HG03575 (cell line): ENCODE results near the gene MEX3C.

Source experiments
- ATAC-seq: cut with Tn5 transposase; IDR thresholded peaks from one replicate; pipeline ENCODE4 v1.9.1; 2021; ENCODE audit not compliant: unreplicated experiment, insufficient number of reproducible peaks, low FRiP score; ENCODE audit errors: extremely low read depth

Gene MEX3C

DNA sequence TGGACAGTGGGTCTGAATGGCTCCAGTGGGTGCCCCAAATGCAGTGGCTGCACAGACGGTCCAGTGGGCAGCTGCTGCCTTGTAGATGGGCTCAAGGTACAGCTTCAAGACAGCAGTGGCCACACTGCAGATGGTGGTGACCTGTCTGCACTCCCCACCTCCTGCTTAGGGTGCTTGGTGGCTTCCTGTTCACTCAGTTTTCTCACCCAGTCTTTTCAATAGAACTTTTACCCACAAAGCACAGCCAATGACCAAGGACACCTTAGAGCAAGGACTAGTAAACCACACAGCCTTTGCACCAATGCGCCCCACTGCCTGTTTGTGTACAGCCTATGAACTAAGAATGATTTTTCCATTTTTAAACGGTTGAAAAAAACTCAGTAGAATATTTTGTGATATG lies 34.9 kb downstream of the MEX3C start:
- no peak for ATAC-seq

GRCh38 chr18:51160646-51161045 lies 36.8 kb downstream of the MEX3C start:
- no peak for ATAC-seq

- ATAC-seq = no peak
Measured at GRCh38 chr18:51157215-51157614, 40.3 kb downstream of the MEX3C start.

DNA sequence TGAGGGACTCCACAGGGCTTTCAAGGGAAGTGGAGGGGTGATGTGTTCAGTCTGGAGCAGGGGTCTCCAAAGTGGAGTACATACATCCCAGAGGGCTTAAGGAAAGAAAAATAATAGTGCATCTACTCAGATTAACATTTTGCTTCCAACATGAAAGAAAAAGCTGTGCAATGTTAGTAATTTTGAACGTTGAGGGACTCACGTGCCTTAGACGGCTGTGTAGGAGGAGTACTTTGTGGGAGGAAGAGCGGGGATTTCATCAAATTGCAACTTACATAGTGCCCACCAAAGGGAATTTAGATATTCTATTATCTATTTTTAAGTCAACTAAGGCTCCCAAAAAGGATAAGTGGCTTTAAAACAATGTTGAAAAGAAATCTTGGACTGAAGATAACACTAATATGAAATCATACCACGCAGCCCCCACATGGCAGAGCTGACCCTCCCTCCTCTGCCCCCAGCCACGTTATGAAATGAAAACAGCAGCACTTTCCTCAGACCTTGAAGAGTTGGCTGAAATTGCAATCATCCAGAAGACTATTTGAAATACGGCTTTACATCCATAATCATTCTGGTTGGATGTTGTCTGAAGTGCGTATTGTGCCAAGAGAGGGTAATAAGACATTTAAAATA lies 42.9 kb downstream of the MEX3C start:
- ATAC-seq = no peak

DNA sequence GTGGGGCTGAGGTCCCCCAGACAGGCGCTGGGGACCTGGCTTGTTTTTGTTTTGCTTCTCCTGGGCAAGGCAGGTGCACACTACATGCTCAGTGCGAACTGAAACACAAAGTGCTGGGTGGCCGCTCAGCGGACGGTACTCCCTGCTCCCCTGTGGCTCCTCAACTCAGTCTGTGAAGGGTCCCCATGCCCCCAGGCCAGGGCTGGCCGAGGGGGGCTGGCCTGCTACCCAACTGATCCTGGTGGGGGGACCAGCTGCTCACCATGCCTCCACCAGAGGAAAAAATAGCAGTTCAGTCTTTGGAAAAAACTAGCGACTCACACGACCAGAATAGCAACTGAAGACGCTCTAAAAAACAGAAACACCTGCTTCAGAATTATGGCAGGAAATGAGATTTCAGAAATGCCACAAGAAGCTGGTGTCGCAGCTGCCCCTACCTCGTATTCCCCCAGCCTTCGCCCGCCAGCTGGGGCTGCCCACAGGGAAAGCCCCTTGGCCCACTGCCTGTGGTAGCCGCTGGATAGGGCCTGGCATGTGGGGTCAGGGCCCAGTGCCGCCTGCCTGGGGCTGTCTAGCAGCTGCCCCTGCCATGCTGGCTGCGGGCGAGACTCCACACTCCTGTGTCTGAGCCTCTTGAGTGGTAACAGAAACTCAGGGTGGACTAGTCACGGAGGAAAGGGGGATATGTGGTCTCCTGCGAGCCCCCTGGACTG lies 43.7 kb downstream of the MEX3C start:
- peak; percentile 42 for ATAC-seq

DNA sequence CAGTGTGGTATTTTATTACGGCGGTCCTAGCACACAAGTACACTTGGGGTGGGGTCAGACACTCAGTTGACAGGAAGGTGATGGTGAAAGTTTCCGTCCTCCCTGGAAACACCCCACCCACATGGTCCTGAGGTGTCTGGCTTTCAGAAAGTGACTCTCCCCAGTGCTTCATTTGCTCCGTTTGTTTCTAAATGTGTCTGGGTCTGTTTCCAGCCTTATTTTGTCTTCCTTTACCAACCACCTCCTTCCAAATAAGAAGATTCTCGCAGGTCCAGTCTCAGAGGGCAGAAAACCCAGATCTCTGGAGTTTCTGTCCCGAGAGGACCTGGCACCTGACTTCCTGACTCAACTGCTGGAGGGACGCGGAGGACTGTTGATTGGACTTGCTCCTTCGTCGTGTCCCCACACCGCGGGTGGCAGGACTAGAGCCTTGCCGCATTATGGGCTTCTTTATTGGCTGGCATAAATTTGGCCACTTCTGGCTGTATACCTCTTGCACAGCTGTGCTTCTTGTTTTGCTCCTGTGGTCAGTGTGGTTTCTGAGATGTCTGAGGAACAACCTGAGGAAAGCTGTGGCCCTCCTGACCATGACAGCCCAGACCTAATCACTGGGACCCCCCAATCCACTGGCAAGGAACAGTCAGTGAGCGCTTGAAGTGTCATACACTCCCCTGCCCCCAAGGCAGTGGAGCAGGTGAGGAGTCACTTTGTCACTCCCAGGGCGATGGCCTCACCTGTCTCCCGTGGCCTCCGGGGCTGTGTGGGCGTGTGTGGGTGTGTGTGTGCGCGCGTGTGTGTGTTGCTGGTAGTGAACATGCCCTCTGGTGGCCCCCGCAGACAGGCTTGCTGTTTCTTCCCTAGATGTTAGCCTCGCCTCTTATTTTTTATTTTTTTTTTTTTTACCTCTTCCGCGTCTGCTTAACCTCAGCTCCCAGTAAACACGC lies 45.6 kb downstream of the MEX3C start:
- no peak for ATAC-seq

GRCh38 chr18:51151185-51151567 lies 46.3 kb downstream of the MEX3C start:
- no peak for ATAC-seq

- no peak for ATAC-seq
Measured at GRCh38 chr18:51150113-51150700, 47.3 kb downstream of the MEX3C start.

DNA sequence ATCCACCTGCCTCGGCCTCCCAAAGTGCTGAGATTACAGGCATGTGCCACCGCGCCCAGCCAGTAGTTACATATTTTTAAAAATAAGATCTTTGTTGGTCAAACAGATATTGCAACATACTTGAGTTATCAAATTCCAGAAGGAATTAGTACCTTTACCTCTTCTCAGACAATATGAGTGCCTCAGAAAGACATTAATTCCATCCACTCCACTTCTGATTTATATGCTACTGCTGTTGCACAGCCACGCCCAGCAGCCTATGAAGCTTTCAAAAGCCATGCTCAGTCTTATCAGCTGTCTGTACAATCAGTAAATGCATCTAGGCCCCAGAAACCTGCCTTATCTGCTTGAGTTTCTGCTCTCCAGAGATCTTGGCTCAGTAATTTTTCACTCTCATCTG lies 47.8 kb downstream of the MEX3C start:
- no peak for ATAC-seq

DNA sequence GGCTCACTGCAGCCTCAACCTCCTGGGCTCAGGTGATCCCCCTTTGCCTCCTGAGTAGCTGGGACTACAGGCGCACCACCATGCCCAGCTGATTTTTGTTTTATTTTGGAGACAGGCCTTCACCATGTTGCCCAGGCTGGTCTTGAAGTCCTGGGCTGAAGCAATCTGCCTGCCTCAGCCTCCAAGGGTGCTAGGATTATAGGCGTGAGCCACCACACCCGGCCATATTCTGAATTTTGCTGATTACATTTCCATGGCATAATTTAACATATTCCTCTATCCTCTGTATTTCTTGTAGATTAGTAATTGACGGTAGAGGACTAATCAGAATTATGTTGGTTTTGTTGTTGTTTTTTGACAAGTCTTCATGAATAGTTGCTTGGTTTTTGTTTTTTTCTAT lies 50.6 kb downstream of the MEX3C start:
- no peak for ATAC-seq

DNA sequence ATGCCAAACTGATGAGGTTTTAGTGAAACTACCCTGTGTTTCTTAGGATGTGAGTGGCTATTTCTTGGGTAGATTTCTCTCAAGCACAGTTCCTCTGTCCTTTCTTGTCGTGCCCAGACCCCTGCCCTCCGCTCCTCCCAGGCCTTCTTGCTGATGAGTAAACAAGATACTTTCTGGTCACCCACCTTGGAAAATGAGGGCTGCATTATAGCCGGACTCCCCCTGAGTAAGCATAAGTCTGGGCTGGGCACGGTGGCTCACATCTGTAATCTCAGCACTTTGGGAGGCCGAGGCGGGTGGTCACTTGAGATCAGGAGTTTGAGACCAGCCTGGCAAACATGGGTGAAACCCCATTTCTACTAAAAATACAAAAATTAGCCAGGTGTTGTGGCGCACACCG lies 58.5 kb downstream of the MEX3C start:
- no peak for ATAC-seq

GRCh38 chr18:51137891-51138290 lies 59.6 kb downstream of the MEX3C start:
- no peak for ATAC-seq

GRCh38 chr18:51137026-51137729 lies 60.3 kb downstream of the MEX3C start:
- no peak for ATAC-seq

DNA sequence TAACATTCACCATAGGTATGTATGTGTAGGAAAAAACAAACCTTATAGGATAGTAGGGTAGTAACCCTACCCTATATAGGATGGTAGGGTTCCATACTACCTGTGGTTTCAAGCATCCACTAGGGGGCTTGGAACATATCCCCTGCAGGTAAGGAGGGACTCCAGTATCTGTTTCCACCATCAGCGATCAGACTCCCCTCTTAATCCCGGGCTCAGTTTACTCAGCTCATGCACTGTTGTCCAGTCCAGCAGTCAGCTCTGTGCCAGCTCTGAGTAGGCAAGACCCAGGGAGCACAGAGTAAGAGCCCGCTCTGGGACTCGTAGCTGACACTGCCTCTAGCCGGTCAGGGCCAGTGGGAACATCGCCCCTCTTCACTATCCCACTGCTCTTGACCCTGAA lies 61.7 kb downstream of the MEX3C start:
- ATAC-seq = no peak

GRCh38 chr18:51135364-51135763 lies 62.1 kb downstream of the MEX3C start:
- ATAC-seq = no peak

- no peak for ATAC-seq
Measured at GRCh38 chr18:51134721-51135120, 62.8 kb downstream of the MEX3C start.

DNA sequence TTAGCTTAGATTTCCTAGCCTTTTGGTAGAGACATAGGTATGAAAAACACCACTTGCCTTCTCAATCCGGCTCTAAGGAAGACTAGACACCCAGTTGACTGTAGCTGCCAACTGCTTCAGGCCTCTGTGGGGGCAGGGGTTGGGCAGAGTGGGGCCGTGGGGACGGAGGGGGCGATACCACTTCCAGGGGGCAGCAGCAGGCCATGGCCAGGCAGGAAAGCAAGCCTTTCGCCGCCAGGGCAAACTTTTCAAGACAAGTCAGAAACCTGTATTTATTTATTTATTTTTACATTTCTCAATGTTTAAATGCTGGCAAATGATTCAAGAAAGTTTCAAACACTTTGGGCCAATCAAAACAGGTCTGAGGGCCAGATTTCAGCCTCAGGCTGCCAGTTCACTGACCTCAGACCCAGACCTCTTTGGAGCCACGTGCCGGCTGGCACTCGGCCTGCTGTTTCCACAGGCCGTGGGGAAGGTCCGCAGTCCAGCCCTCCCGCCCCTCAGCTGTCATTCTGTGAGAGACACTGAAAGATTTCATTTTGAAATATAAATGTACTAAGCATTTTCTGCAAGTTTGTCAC lies 63.8 kb downstream of the MEX3C start:
- no peak for ATAC-seq

- ATAC-seq = no peak
Measured at GRCh38 chr18:51132256-51132935, 65.1 kb downstream of the MEX3C start.
